GM19397 (cell line): ENCODE data around the gene PAF1.
A peak's percentile ranks its signal among the peaks of the same experiment; 100 is the strongest.

Source experiments
- ATAC-seq: cut with Tn5 transposase; IDR thresholded peaks from one replicate; pipeline ENCODE4 v1.9.1; 2021; ENCODE audit warnings: mild to moderate bottlenecking, moderate library complexity; ENCODE audit not compliant: unreplicated experiment

Gene PAF1

GRCh38 chr19:39390751-39391437, at the start of gene PAF1, which contains the start of gene MED29:
Gene PAF1 (minus strand): TSS chr19:39391106. CDS start chr19:39390864, 242 bp downstream.
Gene MED29 (plus strand): TSS chr19:39391378. CDS start chr19:39391423, 45 bp downstream.
- ATAC-seq, result peak; percentile 89

- ATAC-seq, result no peak
These were observed 47.5 kb upstream of the PAF1 start for GRCh38 chr19:39438270-39438934.

GRCh38 chr19:39436350-39436716, 45.4 kb upstream of the PAF1 start:
- no peak for ATAC-seq

GRCh38 chr19:39435499-39436349, 44.8 kb upstream of the PAF1 start, which contains the start of gene RPS16:
Gene RPS16 (minus strand): TSS chr19:39435949. CDS start chr19:39435895, 54 bp downstream.
- ATAC-seq, result peak; percentile 84

- no peak for ATAC-seq
These were observed 43.5 kb upstream of the PAF1 start for GRCh38 chr19:39434123-39435076.

GRCh38 chr19:39433480-39434079, 42.7 kb upstream of the PAF1 start:
- ATAC-seq, result no peak

- ATAC-seq, result no peak
These were observed 41.7 kb upstream of the PAF1 start for GRCh38 chr19:39432677-39433025.

- no peak for ATAC-seq
These were observed 40.0 kb upstream of the PAF1 start for GRCh38 chr19:39430675-39431593.

- ATAC-seq, result no peak
These were observed 37.6 kb upstream of the PAF1 start for GRCh38 chr19:39428283-39429112.

GRCh38 chr19:39427707-39428106, 36.8 kb upstream of the PAF1 start:
- no peak for ATAC-seq

- ATAC-seq, result no peak
These were observed 35.3 kb upstream of the PAF1 start for GRCh38 chr19:39426170-39426569.

- ATAC-seq, result no peak
These were observed 34.8 kb upstream of the PAF1 start for GRCh38 chr19:39425744-39426143.

GRCh38 chr19:39424934-39425333, 34.0 kb upstream of the PAF1 start:
- ATAC-seq, result no peak

GRCh38 chr19:39423258-39424086, 32.6 kb upstream of the PAF1 start:
- no peak for ATAC-seq

GRCh38 chr19:39422020-39422419, 31.1 kb upstream of the PAF1 start:
- no peak for ATAC-seq

GRCh38 chr19:39420769-39421168, 29.9 kb upstream of the PAF1 start:
- no peak for ATAC-seq

- no peak for ATAC-seq
These were observed 28.1 kb upstream of the PAF1 start for GRCh38 chr19:39419003-39419402.
